AG04449 (cell line): ENCODE measurements around the gene UGP2.

ENCODE experiments used
- CTCF ChIA-PET: fragments of 350-600 bp; formaldehyde crosslinking; extraction: SDS; loops from one replicate; lab custom pipeline; 2021; ENCODE audit warnings: antibody characterized with exemption; lab: Yijun Ruan, JAX
- POLR2A ChIA-PET: fragments of 400-600, 350-600 bp; formaldehyde crosslinking; extraction: SDS; loops from one replicate; lab custom pipeline; 2020; ENCODE audit warnings: antibody characterized with exemption, inconsistent platforms; lab: Yijun Ruan, JAX
- DNase-seq: peaks from one replicate; pipeline ENCODE4 v3.0.0-alpha.2; 2010; ENCODE audit warnings: low read depth, low spot score
- H3K4me3 ChIP-seq: 2 replicates; pipeline ENCODE4 v1.5.1; 2011; ENCODE audit warnings: low read depth, mild to moderate bottlenecking, control low read depth, low read length
- TF ChIP-seq, protein P1 (sequence below): IDR thresholded peaks from one replicate; pipeline ENCODE4 v1.5.1; 2011; ENCODE audit warnings: mild to moderate bottlenecking, moderate library complexity, low read length, control low read depth, inconsistent platforms; ENCODE audit not compliant: insufficient read depth; ENCODE audit errors: missing control alignments

Gene UGP2

DNA sequence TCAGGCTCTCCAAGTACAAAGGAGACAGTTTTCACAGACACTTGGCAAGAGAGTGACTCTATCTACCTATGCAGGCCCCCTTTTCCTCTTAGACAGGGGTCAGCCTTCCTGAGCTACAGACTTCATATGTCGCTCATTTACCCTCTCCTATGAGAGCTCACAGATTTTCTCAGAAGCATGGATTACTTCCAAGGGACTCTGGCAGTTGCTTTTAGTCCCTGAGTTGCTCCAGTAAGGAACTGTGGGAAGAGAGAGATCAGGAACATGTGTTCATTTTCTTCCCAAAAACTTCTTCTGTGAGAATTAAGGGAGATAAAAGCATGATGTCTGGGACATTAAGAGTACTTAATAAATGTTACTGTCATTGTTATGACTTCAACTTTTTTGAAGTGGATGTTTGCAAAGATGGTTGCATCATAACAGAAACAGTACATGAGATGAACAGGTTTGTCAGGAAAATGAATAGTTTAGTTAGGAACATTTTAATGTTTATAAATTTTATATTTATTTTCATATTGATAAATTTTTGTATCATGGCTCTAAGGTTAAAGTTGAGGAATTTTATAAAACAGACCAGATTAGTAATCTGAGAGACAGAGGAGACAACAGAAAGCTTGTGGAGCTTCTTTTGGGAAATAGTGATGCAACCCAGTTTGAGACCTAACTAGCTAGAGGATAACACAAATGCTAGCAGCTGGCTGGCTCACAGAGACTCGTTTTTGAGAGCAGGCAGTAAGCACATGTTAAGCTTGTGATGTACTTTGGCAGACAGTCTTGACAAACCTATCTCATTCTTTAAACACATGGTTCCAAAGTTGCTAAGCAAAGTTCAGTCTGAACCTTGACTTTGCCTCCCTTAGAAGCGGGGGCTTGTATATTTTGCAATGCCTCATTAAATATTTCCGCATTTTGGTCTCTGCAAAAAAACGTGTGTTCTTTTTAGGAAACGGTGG is 21.7 kb upstream of the UGP2 start:
- H3K4me3 ChIP-seq, result no peak overlapping the region
- CTCF ChIA-PET, result interaction anchor here (1.1 kb wide), 1 partner anchor 12 kb away, joined by 3 read pairs; no protein-coding TSS in a partner anchor
- no peak for DNase-seq
- TF ChIP-seq, protein P1, sequence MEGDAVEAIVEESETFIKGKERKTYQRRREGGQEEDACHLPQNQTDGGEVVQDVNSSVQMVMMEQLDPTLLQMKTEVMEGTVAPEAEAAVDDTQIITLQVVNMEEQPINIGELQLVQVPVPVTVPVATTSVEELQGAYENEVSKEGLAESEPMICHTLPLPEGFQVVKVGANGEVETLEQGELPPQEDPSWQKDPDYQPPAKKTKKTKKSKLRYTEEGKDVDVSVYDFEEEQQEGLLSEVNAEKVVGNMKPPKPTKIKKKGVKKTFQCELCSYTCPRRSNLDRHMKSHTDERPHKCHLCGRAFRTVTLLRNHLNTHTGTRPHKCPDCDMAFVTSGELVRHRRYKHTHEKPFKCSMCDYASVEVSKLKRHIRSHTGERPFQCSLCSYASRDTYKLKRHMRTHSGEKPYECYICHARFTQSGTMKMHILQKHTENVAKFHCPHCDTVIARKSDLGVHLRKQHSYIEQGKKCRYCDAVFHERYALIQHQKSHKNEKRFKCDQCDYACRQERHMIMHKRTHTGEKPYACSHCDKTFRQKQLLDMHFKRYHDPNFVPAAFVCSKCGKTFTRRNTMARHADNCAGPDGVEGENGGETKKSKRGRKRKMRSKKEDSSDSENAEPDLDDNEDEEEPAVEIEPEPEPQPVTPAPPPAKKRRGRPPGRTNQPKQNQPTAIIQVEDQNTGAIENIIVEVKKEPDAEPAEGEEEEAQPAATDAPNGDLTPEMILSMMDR, result no peak
- POLR2A ChIA-PET, result no interaction called here

DNA sequence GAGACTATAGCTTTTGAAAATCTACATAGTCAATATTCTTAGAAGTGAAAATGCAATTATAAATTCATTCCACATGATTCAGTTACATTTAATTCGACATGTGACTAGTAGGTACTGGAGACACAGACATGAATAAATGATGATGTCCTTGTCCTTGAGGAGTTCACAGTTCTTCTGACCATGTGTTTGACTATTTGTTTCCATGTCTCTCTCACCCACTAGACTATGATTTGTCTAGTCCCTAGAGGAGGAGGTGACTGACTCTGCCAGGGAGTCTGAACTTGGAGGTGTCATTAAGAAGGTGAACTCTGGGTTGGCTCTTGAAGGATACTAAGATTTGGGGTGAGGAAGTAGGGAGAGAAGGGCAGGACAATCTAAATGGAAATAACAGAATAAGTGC is 20.7 kb upstream of the UGP2 start:
- DNase-seq, result no peak
- ChIA-PET POLR2A (no interaction called here), CTCF (no interaction called here)
- no peak overlapping the region for H3K4me3 ChIP-seq
- TF ChIP-seq, protein P1, result no peak

DNA sequence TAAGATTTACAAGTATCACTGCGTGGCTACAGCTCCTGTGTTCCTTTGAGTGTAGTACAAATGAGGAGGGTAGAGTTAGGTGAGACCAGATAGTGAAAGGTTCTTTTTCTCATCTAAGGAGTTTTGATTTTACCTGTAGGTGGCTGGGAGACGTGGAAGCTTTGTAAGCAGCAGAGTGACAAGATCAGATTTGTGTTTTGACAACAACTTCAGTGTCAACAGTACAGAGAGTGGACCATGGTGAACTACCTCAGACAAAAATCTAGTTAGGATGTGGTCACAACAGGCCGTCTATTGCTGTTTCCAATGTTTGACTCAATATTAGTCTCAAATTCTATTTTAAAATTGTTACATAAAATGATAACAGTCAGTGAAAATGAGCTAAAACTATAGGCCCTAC is 20.3 kb upstream of the UGP2 start:
- CTCF ChIA-PET, result no interaction called here
- no peak overlapping the region for H3K4me3 ChIP-seq
- TF ChIP-seq, protein P1, result no peak
- POLR2A ChIA-PET, result no interaction called here
- DNase-seq, result no peak

DNA sequence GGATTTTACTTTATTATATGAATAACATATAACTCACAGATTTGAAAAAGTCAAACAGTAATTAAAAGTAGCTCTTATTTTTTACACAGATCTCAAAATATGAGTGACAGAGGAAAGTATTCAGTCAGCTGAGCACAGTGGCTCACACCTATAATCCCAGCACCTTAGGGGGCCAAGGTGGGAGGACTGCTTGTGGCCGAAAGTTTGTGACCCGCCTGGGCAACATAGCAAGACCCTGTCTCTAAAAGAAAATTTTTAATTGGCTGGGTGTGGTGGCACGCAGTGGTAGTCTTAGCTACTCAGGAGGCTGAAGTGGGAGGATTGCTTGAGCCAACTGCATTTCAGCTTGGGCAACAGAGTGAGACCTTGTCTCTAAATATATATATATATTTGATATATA is 19.2 kb upstream of the UGP2 start:
- no peak overlapping the region for H3K4me3 ChIP-seq
- DNase-seq, result no peak
- CTCF ChIA-PET, result interaction anchor here (0.9 kb wide), 1 partner anchor 38 kb away, joined by 3 read pairs; no protein-coding TSS in a partner anchor
- TF ChIP-seq, protein P1, result no peak
- POLR2A ChIA-PET, result no interaction called here

DNA sequence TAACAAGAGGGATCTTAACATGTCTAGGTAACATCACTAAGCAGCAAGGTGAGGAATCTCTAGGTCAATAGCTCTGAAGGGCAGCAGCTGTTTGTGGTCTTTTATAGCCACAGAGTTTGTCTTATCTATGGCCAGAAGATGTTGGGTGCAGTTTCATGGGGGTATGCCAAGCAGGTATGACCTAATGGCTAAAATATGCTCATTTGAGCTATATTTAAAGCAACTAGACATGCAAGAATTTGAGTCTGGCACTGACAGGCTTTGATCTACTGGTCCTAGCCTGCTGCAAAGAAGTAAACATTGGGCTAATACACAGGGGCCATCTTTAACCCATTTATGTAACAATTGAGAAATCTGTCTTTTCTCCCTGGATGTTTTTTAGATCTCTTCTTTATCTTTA is 13.9 kb upstream of the UGP2 start:
- H3K4me3 ChIP-seq, result no peak overlapping the region
- ChIA-PET POLR2A (interaction anchor here (2.5 kb wide), 1 partner anchor 14 kb away, joined by 34 read pairs; the partner anchor contains the start of gene UGP2), CTCF (interaction anchor here (1.4 kb wide), 1 partner anchor 135 kb away, joined by 3 read pairs; no protein-coding TSS in a partner anchor)
- DNase-seq, result no peak
- TF ChIP-seq, protein P1, result no peak

DNA sequence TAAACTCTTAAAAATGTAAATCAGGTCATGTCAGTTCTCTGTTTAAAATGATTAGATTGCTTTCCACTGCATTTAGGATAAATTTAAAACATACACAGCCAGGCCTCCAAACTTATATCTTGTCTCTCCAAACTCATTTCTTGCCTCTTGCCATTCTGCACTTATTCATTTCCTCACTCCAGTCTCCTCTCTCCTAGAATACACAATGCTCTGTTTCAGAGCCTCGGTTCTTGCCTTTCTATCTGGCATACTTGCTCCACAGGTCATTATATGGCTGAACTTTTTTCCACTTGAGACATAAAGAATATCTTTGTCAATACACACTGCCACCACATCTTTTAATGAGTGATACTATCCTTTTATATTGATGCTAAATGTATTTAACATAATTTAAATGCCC is 10.5 kb upstream of the UGP2 start:
- no peak for DNase-seq
- CTCF ChIA-PET, result interaction anchor here (1.0 kb wide), 1 partner anchor 10 kb away, joined by 4 read pairs; the partner anchor contains the start of gene UGP2
- TF ChIP-seq, protein P1, result no peak
- H3K4me3 ChIP-seq, result no peak overlapping the region
- POLR2A ChIA-PET, result no interaction called here
